HG03354 (cell line): Measurements from ENCODE around the gene IFT43.
"Not testable (repeated sequence)": the region's sequence is repeated elsewhere in the genome, so short reads cannot be mapped to it uniquely, and the experiment has no call there.

Experiments
- ATAC-seq: cut with Tn5 transposase; IDR thresholded peaks from one replicate; pipeline ENCODE4 v1.9.1; 2021; ENCODE audit warnings: mild to moderate bottlenecking; ENCODE audit not compliant: unreplicated experiment, poor library complexity, severe bottlenecking

IFT43 gene

GRCh38 chr14:76007852-76008251, 22.3 kb downstream of the IFT43 start:
- no peak for ATAC-seq

GRCh38 chr14:76009627-76010026, 24.1 kb downstream of the IFT43 start:
- ATAC-seq: not testable (repeated sequence)

GRCh38 chr14:76011930-76012329, 26.4 kb downstream of the IFT43 start:
- ATAC-seq: no peak

GRCh38 chr14:76012354-76012753, 26.8 kb downstream of the IFT43 start:
- ATAC-seq: no peak

GRCh38 chr14:76015191-76015590, 29.6 kb downstream of the IFT43 start:
- ATAC-seq: no peak

GRCh38 chr14:76015668-76016067, 30.1 kb downstream of the IFT43 start:
- no peak for ATAC-seq

GRCh38 chr14:76019676-76020075, 34.1 kb downstream of the IFT43 start:
- no peak for ATAC-seq

- ATAC-seq: no peak
These were observed 37.4 kb downstream of the IFT43 start for GRCh38 chr14:76022991-76023390.

GRCh38 chr14:76023757-76024156, 38.2 kb downstream of the IFT43 start:
- no peak for ATAC-seq

GRCh38 chr14:76024211-76024907, 38.8 kb downstream of the IFT43 start:
- no peak for ATAC-seq

- ATAC-seq: no peak
These were observed 49.0 kb downstream of the IFT43 start for GRCh38 chr14:76034566-76034965.

- no peak for ATAC-seq
These were observed 55.1 kb downstream of the IFT43 start for GRCh38 chr14:76040704-76041103.

- ATAC-seq: no peak
These were observed 60.2 kb downstream of the IFT43 start for GRCh38 chr14:76045773-76046172.

GRCh38 chr14:76050250-76050649, 64.7 kb downstream of the IFT43 start:
- no peak for ATAC-seq

- ATAC-seq: no peak
These were observed 65.3 kb downstream of the IFT43 start for GRCh38 chr14:76050797-76051392.

- no peak for ATAC-seq
These were observed 66.3 kb downstream of the IFT43 start for GRCh38 chr14:76051717-76052465.

- ATAC-seq: no peak
These were observed 68.2 kb downstream of the IFT43 start for GRCh38 chr14:76053572-76054355.

GRCh38 chr14:76055330-76055729, 69.8 kb downstream of the IFT43 start:
- ATAC-seq: no peak

GRCh38 chr14:76056128-76056527, 70.6 kb downstream of the IFT43 start:
- ATAC-seq: no peak

GRCh38 chr14:76057914-76058313, 72.4 kb downstream of the IFT43 start:
- ATAC-seq: no peak
